GM21423 (cell line): Measurements from ENCODE around the gene ZNF692.
"Not testable (repeated sequence)": the region's sequence is repeated elsewhere in the genome, so short reads cannot be mapped to it uniquely, and the experiment has no call there.

Source experiments
- ATAC-seq: cut with Tn5 transposase; IDR thresholded peaks from one replicate; pipeline ENCODE4 v1.9.1; 2021; ENCODE audit warnings: mild to moderate bottlenecking, moderate library complexity; ENCODE audit not compliant: unreplicated experiment

ZNF692 gene

GRCh38 chr1:248882427-248882826 lies 23.5 kb upstream of the ZNF692 start:
- not testable (repeated sequence) for ATAC-seq

GRCh38 chr1:248881261-248881660 lies 22.4 kb upstream of the ZNF692 start:
- no peak for ATAC-seq

DNA sequence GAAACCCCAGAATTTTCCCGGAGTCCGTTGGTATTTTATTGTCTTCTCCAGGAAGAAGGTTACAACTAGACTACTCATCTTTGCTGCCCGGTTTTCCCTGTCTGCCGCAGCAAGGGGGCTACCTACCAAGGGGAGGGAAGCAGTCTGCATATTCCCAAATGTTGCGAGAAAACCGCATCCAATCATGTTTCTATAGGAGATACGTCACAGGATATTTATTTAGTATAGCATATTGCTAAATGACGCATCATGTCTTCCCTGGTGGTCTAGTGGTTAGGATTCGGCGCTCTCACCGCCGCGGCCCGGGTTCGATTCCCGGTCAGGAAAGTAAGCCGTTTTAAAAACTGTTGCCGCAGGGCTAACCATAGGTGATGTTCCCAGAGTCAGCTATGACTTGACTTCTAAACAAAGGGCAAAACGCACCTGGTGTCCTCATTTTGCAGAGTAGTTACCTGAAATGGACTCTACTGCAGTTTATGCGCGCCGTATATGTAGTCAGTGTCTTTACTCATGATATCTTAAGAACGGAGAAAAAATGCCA lies 15.2 kb upstream of the ZNF692 start:
- ATAC-seq, result peak; percentile 58

DNA sequence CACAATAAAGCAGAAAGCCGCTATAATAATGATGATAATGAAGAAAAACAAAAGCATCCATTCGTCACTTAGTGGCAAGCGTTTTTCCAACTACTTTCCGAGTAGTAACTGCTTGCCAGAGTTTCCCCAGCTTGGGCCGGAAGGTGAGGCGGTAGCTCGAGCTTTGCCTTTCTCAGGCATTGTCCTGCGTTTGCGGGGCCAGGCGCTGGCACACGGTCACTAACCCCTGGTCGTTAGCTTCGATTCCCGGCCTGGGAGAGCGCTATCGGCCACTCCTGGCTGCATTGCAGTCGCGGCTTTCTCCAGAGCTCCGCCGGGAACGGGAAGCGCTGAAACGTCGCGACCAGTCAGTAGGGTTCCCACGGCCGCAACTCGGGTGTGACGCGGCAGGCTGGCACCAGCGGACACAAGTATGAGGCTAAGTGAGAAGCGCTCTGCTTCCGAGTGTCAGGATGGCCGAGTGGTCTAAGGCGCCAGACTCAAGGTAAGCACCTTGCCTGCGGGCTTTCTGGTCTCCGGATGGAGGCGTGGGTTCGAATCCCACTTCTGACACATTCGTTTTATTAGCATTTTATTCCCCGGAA lies 14.6 kb upstream of the ZNF692 start:
- peak; percentile 78 for ATAC-seq

GRCh38 chr1:248872752-248873408 lies 14.0 kb upstream of the ZNF692 start:
- peak; percentile 42 for ATAC-seq

GRCh38 chr1:248871837-248872401 lies 13.0 kb upstream of the ZNF692 start:
- no peak for ATAC-seq

DNA sequence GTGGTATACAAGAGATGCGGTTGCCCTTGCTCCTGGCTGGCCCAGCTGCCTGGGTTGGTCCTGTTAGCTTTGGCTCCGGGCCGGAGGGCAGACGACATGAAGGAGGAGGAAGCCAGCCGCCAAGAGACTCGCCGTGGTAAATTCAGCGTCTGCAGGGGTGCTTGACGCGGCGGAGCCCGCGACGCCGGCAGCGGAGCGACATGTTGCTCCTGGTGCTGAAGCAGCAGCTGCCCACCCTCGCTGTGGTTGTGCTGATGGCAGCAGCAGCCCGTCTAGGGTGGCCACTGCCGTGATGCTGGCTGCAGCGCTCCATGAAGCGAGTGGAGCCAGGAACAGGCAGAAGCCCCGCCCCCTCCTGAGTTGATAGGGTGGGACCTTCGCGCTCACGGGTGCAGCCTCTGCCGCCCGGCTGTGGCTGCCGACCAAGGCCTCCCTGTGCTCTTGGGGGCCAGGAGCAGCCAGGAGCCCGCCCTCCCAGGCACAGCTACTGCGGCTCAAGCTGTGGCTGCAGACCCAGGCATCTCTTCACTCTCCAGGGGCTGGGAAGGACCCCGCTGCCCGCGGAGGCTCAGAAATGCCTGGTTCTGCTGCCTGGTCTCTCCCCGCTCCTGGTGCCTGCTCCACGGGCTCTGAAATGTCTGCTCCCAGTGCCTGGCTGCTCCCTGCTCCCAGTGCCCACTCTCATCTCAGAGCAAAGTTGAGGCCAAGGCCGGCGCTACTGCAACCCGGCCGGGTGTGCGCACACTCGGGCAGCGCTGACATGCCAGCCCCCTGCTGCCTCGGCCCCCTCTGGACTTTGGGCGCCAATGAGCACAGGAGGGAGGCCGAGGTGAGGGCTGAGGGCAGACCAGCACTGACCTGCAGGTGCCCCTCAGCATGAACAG lies 4.4 kb upstream of the ZNF692 start:
- peak; percentile 64 for ATAC-seq

DNA sequence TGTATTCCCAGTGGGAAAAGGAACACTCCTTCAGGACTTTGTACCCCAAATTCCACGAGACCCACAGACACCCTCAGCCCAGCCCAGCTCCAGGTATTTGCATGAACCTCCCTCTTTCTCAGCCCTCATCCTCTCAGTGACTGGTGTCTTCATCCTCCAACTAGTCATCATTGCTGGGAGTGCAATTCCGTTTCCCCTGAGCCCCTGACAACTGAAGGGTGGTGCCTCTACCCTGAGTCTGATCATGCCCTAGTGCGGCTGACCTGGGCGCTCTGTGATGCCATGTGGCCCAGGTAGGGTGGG lies 3.8 kb upstream of the ZNF692 start:
- ATAC-seq, result peak; percentile 12

- no peak for ATAC-seq
Observed at GRCh38 chr1:248861616-248862015, 2.7 kb upstream of the ZNF692 start.

DNA sequence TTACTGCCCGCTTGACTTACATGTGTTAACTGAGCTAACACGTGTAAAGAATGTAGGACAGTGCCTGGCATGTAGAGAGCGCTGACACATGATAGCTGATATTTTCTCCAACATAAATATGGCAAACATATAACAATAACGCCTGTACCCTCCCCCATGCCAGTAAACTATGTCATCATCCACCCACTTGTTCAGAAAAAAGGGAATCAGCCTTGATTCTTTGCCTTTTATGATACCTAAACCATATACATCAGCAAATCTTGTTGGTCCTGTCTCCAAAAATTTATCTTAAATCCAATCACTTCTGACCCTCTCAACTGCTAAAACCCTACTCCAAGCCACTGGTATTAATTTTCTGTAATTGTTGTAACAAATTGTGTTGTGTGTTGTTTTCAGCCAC lies 1.1 kb upstream of the ZNF692 start:
- ATAC-seq, result no peak

- peak; percentile 36 for ATAC-seq
Observed at GRCh38 chr1:248858096-248858890, 592 bp downstream of the ZNF692 start.

DNA sequence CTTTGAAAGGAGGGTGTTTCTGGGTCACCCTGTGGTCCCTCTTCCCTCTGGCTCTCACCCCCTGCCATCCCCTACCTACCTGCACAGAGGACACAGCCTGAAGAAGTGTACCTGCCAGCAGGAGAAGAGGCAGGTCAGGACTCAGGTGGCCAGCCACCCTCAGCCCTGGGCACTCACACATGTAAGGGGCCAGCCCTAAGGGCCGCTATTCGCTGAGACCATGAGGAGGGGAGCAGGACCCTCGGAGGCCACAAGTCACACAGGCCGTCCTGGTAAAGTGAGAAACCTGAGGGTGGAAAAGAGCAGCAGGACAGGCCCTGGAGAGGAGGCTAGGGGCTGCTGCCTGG lies 1.2 kb downstream of the ZNF692 start:
- ATAC-seq, result no peak

DNA sequence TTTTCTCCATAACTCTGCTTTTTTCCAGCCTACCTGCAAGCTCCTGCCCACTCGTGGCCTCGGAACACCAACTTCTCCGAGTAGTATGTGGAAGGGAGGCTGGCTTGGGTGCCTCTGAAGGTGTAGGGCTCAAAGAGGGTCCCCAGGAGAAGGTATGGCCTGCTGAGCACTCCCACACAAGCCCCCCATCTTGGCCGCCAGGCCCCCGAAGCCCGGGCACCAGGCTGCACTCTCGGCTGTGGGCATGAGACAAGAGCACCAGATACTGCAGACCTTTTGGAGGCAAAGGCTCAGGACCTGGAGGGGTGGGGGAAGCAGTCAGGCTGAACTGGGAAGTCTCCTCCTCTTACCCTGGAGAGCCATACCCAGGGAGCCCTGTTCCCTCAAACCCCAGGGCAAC lies 1.7 kb downstream of the ZNF692 start:
- no peak for ATAC-seq

- ATAC-seq, result no peak
Observed at GRCh38 chr1:248856176-248856575, 2.7 kb downstream of the ZNF692 start.

GRCh38 chr1:248855580-248855979 lies 3.3 kb downstream of the ZNF692 start:
- no peak for ATAC-seq

GRCh38 chr1:248853663-248854375 lies 5.1 kb downstream of the ZNF692 start:
- no peak for ATAC-seq

DNA sequence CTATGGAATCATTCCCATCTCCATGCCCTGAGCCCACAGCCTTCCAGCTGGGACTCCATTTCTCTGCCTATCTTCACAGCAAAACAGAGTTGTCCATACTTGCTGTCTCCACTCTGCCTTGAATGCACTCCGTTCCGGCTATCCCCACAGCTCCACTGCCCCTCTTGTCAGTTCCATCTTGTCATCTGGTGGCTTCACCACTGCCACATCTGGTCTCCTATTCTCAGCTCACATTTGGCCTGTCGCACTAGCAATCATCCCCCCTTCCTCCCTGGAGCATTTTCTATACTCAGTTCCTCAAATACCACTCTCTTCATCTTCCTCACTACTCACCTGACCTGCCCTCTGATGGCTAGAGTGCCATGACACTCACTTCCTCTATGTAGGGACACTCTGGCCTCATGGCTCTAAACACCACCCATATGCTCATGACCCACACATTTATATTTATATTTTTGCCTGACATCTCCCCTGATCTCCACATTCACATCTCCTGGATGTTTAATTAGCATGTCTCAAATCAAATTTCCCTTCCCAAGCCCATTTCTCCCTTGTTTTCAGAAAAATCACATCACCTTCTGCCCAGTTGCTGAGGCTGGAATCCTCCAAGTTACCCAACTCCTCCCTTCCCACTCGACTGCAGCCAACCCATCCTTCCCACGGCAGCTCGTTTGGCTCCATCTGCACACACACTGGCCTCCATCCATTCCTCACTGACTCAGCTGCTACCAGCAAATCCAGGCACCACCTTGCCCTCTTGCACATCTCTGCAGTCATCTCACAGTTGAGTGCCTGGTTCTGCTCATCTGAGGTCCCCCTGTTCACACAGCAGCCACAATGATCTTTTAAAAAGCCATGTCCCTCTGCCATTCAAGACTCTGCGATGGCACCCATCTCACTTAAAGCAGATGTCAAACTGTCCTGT lies 6.1 kb downstream of the ZNF692 start:
- ATAC-seq, result peak; percentile 53

GRCh38 chr1:248851390-248851789 lies 7.5 kb downstream of the ZNF692 start:
- no peak for ATAC-seq
